IMR-90 (cell line): ENCODE measurements around the gene ACY1. TPM values are rescaled to one million over a fixed set of nuclear protein-coding genes. Genes with fewer than 3 reads are reported as not detected.

ENCODE experiments used
- ATAC-seq: fragments of 200-7000 bp; cut with Tn5 transposase; 2 replicates; pipeline ENCODE4 v1.9.1; 2020; ENCODE audit warnings: low read depth, mild to moderate bottlenecking, moderate library complexity
- BruUV-seq: library from RNA; stranded (reverse); fragments of 400-500 nt; replicated peaks from 2 replicates; lab custom pipeline; 2021; lab: Mats Ljungman, UMichigan
- CTCF ChIA-PET: fragments of 300-600 bp; formaldehyde crosslinking; extraction: SDS; loops from one replicate; lab custom pipeline; 2021; ENCODE audit warnings: antibody characterized with exemption; lab: Yijun Ruan, JAX
- POLR2A ChIA-PET: fragments of 300-600 bp; sonication (Branson Sonifier 250); formaldehyde crosslinking; loops from one replicate; lab custom pipeline; 2022; ENCODE audit warnings: antibody characterized with exemption; ENCODE audit not compliant: unreplicated experiment; lab: Charles Lee
- DNase-seq: peaks from one replicate; pipeline ENCODE4 v3.0.0; 2013
- H2AFZ ChIP-seq: replicated peaks from 2 replicates; pipeline ENCODE3; 2013; ENCODE audit warnings: low read length, mild to moderate bottlenecking; ENCODE audit not compliant: poor library complexity
- H2AK5ac ChIP-seq: 2 replicates; pipeline ENCODE4 v1.6.1; 2013; ENCODE audit warnings: low read depth, low read length, inconsistent platforms
- H2AK9ac ChIP-seq: replicated peaks from 2 replicates; pipeline ENCODE3; 2013; ENCODE audit warnings: mild to moderate bottlenecking, low read depth, low read length, moderate library complexity; ENCODE audit not compliant: poor library complexity
- H2BK120ac ChIP-seq: 2 replicates; pipeline ENCODE4 v1.6.1; 2013; ENCODE audit warnings: low read depth, low read length, inconsistent platforms
- H2BK15ac ChIP-seq: 3 replicates; pipeline ENCODE4 v1.6.1; 2013; ENCODE audit warnings: low read depth, low read length, inconsistent platforms
- H2BK20ac ChIP-seq: 2 replicates; pipeline ENCODE4 v1.6.1; 2013; ENCODE audit warnings: low read depth, mild to moderate bottlenecking, inconsistent platforms, low read length, moderate library complexity
- H2BK5ac ChIP-seq: 2 replicates; pipeline ENCODE4 v1.6.1; 2013; ENCODE audit warnings: mild to moderate bottlenecking, low read depth, low read length, inconsistent platforms; ENCODE audit not compliant: poor library complexity, severe bottlenecking
- H3K14ac ChIP-seq: replicated peaks from 2 replicates; pipeline ENCODE4 v1.6.1; 2013; ENCODE audit warnings: low read depth, low read length, inconsistent platforms
- H3K18ac ChIP-seq: 2 replicates; pipeline ENCODE4 v1.6.1; 2013; ENCODE audit warnings: low read depth, low read length, control low read depth
- H3K23ac ChIP-seq: 2 replicates; pipeline ENCODE4 v1.6.1; 2013; ENCODE audit warnings: low read depth, low read length, inconsistent platforms
- H3K27ac ChIP-seq: 2 replicates; pipeline ENCODE4 v1.5.1; 2013; ENCODE audit warnings: mild to moderate bottlenecking, control low read depth, low read length; ENCODE audit not compliant: insufficient read depth
- H3K27me3 ChIP-seq: 2 replicates; pipeline ENCODE4 v1.6.1; 2013; ENCODE audit warnings: low read length; ENCODE audit not compliant: control insufficient read depth, insufficient read depth
- H3K36me3 ChIP-seq: 2 replicates; pipeline ENCODE4 v1.6.1; 2013; ENCODE audit warnings: low read length, mixed read lengths; ENCODE audit not compliant: control insufficient read depth, insufficient read depth
- H3K4ac ChIP-seq: 2 replicates; pipeline ENCODE4 v1.6.1; 2013; ENCODE audit warnings: low read depth, low read length, inconsistent platforms
- H3K4me1 ChIP-seq: 2 replicates; pipeline ENCODE4 v1.6.1; 2013; ENCODE audit warnings: low read length, mixed read lengths; ENCODE audit not compliant: control insufficient read depth, insufficient read depth
- H3K4me2 ChIP-seq: 2 replicates; pipeline ENCODE4 v1.6.1; 2013; ENCODE audit warnings: low read depth, mild to moderate bottlenecking, control low read depth, low read length, moderate library complexity
- H3K4me3 ChIP-seq: 2 replicates; pipeline ENCODE4 v1.5.1; 2013; ENCODE audit warnings: low read depth, mild to moderate bottlenecking, control low read depth, low read length, moderate library complexity; ENCODE audit not compliant: insufficient read depth
- H3K56ac ChIP-seq: 2 replicates; pipeline ENCODE4 v1.6.1; 2013; ENCODE audit warnings: low read length, inconsistent platforms; ENCODE audit not compliant: insufficient read depth; ENCODE audit errors: extremely low read depth
- H3K79me1 ChIP-seq, 2 experiments: 2 replicates each; pipeline ENCODE4 v1.6.1; 2013; ENCODE audit warnings: low read length in 2 of 2, inconsistent platforms in 1 of 2, low read depth in 1 of 2
- H3K9ac ChIP-seq: 2 replicates; pipeline ENCODE4 v1.6.1; 2013; ENCODE audit warnings: low read depth, low read length, control low read depth
- H3K9me1 ChIP-seq: 2 replicates; pipeline ENCODE4 v1.6.1; 2013; ENCODE audit warnings: low read length, inconsistent platforms; ENCODE audit not compliant: insufficient read depth
- H3K9me3 ChIP-seq: 2 replicates; pipeline ENCODE4 v1.6.1; 2013; ENCODE audit warnings: low read length; ENCODE audit not compliant: control insufficient read depth, insufficient read depth
- H4K20me1 ChIP-seq: 2 replicates; pipeline ENCODE4 v1.6.1; 2013; ENCODE audit warnings: low read length, inconsistent platforms; ENCODE audit not compliant: insufficient read depth
- H4K5ac ChIP-seq: 2 replicates; pipeline ENCODE4 v1.6.1; 2013; ENCODE audit warnings: mild to moderate bottlenecking, low read depth, low read length, control low read depth
- H4K8ac ChIP-seq, 2 experiments: 2 replicates each; pipeline ENCODE4 v1.6.1; 2013; ENCODE audit warnings: low read depth in 2 of 2, low read length in 2 of 2, control low read depth in 1 of 2, inconsistent platforms in 1 of 2
- H4K91ac ChIP-seq: 2 replicates; pipeline ENCODE4 v1.6.1; 2013; ENCODE audit warnings: low read depth, low read length, inconsistent platforms; ENCODE audit not compliant: insufficient read depth
- BHLHE40 ChIP-seq: fragments of 150-350 bp; IDR thresholded peaks from 2 replicates; pipeline ENCODE4 v1.6.1; 2016; ENCODE audit warnings: mild to moderate bottlenecking, low read depth, low read length
- CHD1 ChIP-seq: IDR thresholded peaks from 2 replicates; pipeline ENCODE4 v1.6.1; 2012; ENCODE audit warnings: low read depth, low read length, improper control_type of control experiment
- ELK1 ChIP-seq: fragments of 150-350 bp; IDR thresholded peaks from 2 replicates; pipeline ENCODE4 v1.6.1; 2016; ENCODE audit warnings: low read depth, mild to moderate bottlenecking, low read length, moderate library complexity, borderline replicate concordance
- MAFK ChIP-seq: IDR thresholded peaks from 2 replicates; pipeline ENCODE4 v1.6.1; 2012; ENCODE audit warnings: low read depth, low read length, improper control_type of control experiment
- RFX5 ChIP-seq: IDR thresholded peaks from 2 replicates; pipeline ENCODE4 v1.8.0; 2012; ENCODE audit warnings: low read depth, mild to moderate bottlenecking, low read length, moderate library complexity
- WGBS, 2 experiments: methylation state at CpG; one replicate each; pipeline versions ENCODE4 v1.1.5 to v1.1.7; 2013; ENCODE audit warnings: missing lambda C conversion rate in 2 of 2; ENCODE audit not compliant: insufficient read length in 1 of 2; ENCODE audit errors: extremely low coverage in 2 of 2; 5-methylcytosine and 5-hydroxymethylcytosine counted together
- dilution Hi-C: fragments of 300-500 bp; cut with HindIII; formaldehyde crosslinking; loops from one replicate; pipeline ENCODE4 v1.14.3; 2018; ENCODE audit warnings: low sequenced_read_pairs; ENCODE audit not compliant: unreplicated experiment
- in situ Hi-C: fragments of 300-500 bp; cut with MboI; formaldehyde crosslinking; loops from 3 replicates; pipeline ENCODE4 v1.14.3; 2019; ENCODE audit warnings: low sequenced_read_pairs, inconsistent platforms, mixed read lengths
- intact Hi-C: fragments of 100-400 bp; cut with micrococcal nuclease; formaldehyde crosslinking; loops from 2 replicates; pipeline ENCODE4 v1.10.0; 2022
- polyA plus RNA-seq, 3 experiments: library from polyadenylated mRNA; depleted of rRNA; stranded (reverse); fragments of >200 nt; gene quantifications; 2 replicates each; pipeline ENCODE4 v1.2.3, GENCODE V29; 2012; ENCODE audit warnings: low replicate concordance in 1 of 3
- total RNA-seq: library from RNA; depleted of rRNA; stranded (reverse); fragments of >200 nt; gene quantifications from 2 replicates; pipeline ENCODE4 v1.2.3, GENCODE V29; 2012

ACY1 gene
- total and polyA plus RNA-seq, 2 of the 4 experiments (the other 2 are of a cell fraction) = 22.0 to 47.1 TPM

- TF ChIP-seq RFX5 (no peak), MAFK (no peak), CHD1 (no peak), BHLHE40 (no peak), ELK1 (no peak)
- H2AK5ac ChIP-seq = no peak overlapping the region
- H4K8ac ChIP-seq = no peak overlapping the region
- no peak overlapping the region for H3K9ac ChIP-seq
- no TSS peak for BruUV-seq
- H2BK15ac ChIP-seq = no peak overlapping the region
- ATAC-seq (no peak), DNase-seq (no peak)
- no peak overlapping the region for H2BK20ac ChIP-seq
- H3K14ac ChIP-seq = no peak overlapping the region
- no peak overlapping the region for H4K5ac ChIP-seq
- intact Hi-C loops (no loop called here), dilution Hi-C loops (no loop called here), in situ Hi-C loops (no loop called here)
- H3K9me1 ChIP-seq = 0 out of 2 replicates have a peak, but pooled peaks cover 14% of the 10 kb centered on the region
- no peak overlapping the region for H2BK120ac ChIP-seq
- H3K9me3 ChIP-seq = no peaks in the 10 kb centered on the region
- H2BK5ac ChIP-seq = no peak overlapping the region
- H3K4me1 ChIP-seq = peaks cover 10% of the 10 kb centered on the region
- ChIA-PET POLR2A (no interaction called here), CTCF (interaction anchor here (1.0 kb wide), 1 partner anchor 10 kb away, joined by 3 read pairs; no protein-coding TSS in a partner anchor)
- no peak overlapping the region; the same call in 1 of the 2 replicates for H4K91ac ChIP-seq
- no peak overlapping the region for H3K4me2 ChIP-seq
- H2AK9ac ChIP-seq = no peak overlapping the region
- H3K27me3 ChIP-seq = no peaks in the 10 kb centered on the region
- no peak overlapping the region for H3K4me3 ChIP-seq
- H3K27ac ChIP-seq = no peak overlapping the region
- no peak overlapping the region for H3K56ac ChIP-seq
- no CpG with 5 or more reads among the region's 6 CpGs for WGBS, 2 experiments
- no peaks in the 10 kb centered on the region for H3K79me1 ChIP-seq
- H3K36me3 ChIP-seq = no peaks in the 10 kb centered on the region
- H4K20me1 ChIP-seq = no peaks in the 10 kb centered on the region
- no peak overlapping the region for H3K4ac ChIP-seq
- no peak overlapping the region for H3K18ac ChIP-seq
- no peak overlapping the region for H3K23ac ChIP-seq
- no peak overlapping the region for H2AFZ ChIP-seq
Measured at GRCh38 chr3:52024765-52025452, 41.6 kb downstream of the ACY1 start.
